Calu3 (cell line): ENCODE data around the gene PPP1R16B. TPM values are rescaled to one million over a fixed set of nuclear protein-coding genes. Genes with fewer than 3 reads are reported as not detected.

ENCODE experiments used
- BruUV-seq: library from RNA; stranded (reverse); fragments of 400-500 nt; replicated peaks from 2 replicates; lab custom pipeline; 2021; lab: Mats Ljungman, UMichigan
- CTCF ChIA-PET: fragments of 300-600 bp; sonication (Branson Sonifier 250); formaldehyde crosslinking; loops from one replicate; lab custom pipeline; 2022; ENCODE audit warnings: antibody characterized with exemption; lab: Charles Lee
- DNase-seq: peaks from one replicate; pipeline ENCODE4 v3.0.0; 2022
- H3K27ac Mint-ChIP-seq: one replicate; pipeline ENCODE4 v1.8.0; 2022; ENCODE audit warnings: mixed read lengths; ENCODE audit not compliant: unreplicated experiment
- H3K27me3 Mint-ChIP-seq: one replicate; pipeline ENCODE4 v1.8.0; 2022; ENCODE audit warnings: mixed read lengths; ENCODE audit not compliant: unreplicated experiment
- H3K36me3 Mint-ChIP-seq: one replicate; pipeline ENCODE4 v1.8.0; 2022; ENCODE audit warnings: mild to moderate bottlenecking, moderate library complexity, mixed read lengths; ENCODE audit not compliant: insufficient read depth, unreplicated experiment
- H3K4me1 Mint-ChIP-seq: one replicate; pipeline ENCODE4 v1.8.0; 2022; ENCODE audit warnings: mild to moderate bottlenecking, low read depth, mixed read lengths; ENCODE audit not compliant: unreplicated experiment
- H3K4me3 Mint-ChIP-seq: one replicate; pipeline ENCODE4 v1.8.0; 2022; ENCODE audit warnings: mild to moderate bottlenecking, low read depth, moderate library complexity, mixed read lengths; ENCODE audit not compliant: unreplicated experiment
- H3K9me3 Mint-ChIP-seq: one replicate; pipeline ENCODE4 v1.8.0; 2022; ENCODE audit warnings: low read depth, mixed read lengths; ENCODE audit not compliant: unreplicated experiment
- intact Hi-C: fragments of 100-400 bp; cut with micrococcal nuclease; formaldehyde crosslinking; loops from one replicate; pipeline ENCODE4 v1.10.0; 2022; ENCODE audit not compliant: unreplicated experiment
- total RNA-seq: library from RNA; stranded (reverse); gene quantifications from 2 replicates; pipeline ENCODE4 v1.2.3, GENCODE V29; 2022
- TF ChIP-seq, protein P1 (sequence below): fragments of 200-600 bp; IDR thresholded peaks from one replicate; pipeline ENCODE4 v1.8.0; 2022; ENCODE audit warnings: antibody characterized with exemption; ENCODE audit not compliant: unreplicated experiment

PPP1R16B gene
- total RNA-seq, 1 experiment from 2014 or later = not detected

DNA sequence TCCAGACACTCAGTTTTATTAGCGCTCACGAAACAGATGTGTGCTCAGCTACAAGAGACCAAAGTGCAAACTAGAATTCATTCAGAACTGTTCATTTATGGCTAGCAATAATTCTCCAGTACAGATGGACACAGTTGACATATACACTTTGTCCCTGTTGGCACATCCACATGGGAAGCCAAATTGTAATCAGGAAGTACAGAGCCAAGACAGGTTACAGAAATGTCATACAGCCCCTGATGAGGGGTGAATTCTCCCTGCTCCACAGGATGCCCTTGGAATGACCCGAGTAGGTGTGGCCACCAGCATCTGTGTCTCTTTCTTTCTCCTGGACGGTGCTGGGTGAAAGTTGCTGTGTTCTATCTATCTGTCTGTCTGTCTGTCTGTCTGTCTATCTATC lies 164.2 kb downstream of the PPP1R16B start:
- H3K9me3 Mint-ChIP-seq = no peaks in the 10 kb centered on the region
- CTCF ChIA-PET = no interaction called here
- no peaks in the 10 kb centered on the region for H3K27me3 Mint-ChIP-seq
- TF ChIP-seq, protein P1, sequence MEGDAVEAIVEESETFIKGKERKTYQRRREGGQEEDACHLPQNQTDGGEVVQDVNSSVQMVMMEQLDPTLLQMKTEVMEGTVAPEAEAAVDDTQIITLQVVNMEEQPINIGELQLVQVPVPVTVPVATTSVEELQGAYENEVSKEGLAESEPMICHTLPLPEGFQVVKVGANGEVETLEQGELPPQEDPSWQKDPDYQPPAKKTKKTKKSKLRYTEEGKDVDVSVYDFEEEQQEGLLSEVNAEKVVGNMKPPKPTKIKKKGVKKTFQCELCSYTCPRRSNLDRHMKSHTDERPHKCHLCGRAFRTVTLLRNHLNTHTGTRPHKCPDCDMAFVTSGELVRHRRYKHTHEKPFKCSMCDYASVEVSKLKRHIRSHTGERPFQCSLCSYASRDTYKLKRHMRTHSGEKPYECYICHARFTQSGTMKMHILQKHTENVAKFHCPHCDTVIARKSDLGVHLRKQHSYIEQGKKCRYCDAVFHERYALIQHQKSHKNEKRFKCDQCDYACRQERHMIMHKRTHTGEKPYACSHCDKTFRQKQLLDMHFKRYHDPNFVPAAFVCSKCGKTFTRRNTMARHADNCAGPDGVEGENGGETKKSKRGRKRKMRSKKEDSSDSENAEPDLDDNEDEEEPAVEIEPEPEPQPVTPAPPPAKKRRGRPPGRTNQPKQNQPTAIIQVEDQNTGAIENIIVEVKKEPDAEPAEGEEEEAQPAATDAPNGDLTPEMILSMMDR = no peak
- DNase-seq = no peak
- intact Hi-C loops = no loop called here
- H3K4me1 Mint-ChIP-seq = peaks cover 17% of the 10 kb centered on the region
- no peak overlapping the region for H3K4me3 Mint-ChIP-seq
- BruUV-seq = no TSS peak
- H3K36me3 Mint-ChIP-seq = peaks cover 12% of the 10 kb centered on the region
- no peak overlapping the region for H3K27ac Mint-ChIP-seq

DNA sequence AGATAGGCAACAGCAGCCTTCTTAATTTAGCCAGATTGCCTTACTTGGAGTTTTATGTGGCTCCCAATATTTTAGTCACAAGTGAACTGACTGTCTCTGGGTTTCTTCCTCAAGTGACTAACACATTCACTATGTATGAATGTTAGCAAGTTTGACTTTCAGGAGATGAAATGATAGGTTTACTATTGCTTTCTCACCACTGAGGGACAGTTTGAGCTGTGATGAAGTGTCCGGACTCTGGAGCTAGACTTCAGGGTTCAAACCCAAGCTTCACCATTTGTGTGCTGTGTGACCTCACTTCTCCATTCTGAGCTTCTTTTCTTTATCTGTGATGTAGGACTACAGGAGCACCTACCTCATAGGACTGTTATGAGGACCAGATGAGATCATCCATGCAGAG lies 164.8 kb downstream of the PPP1R16B start:
- H3K27ac Mint-ChIP-seq = no peak overlapping the region
- peaks cover 19% of the 10 kb centered on the region for H3K4me1 Mint-ChIP-seq
- no peak for DNase-seq
- TF ChIP-seq, protein P1 = no peak
- no TSS peak for BruUV-seq
- H3K36me3 Mint-ChIP-seq = peaks cover 12% of the 10 kb centered on the region
- intact Hi-C loops = no loop called here
- CTCF ChIA-PET = interaction anchor here (1.0 kb wide), 1 partner anchor 99 kb away, joined by 3 read pairs; no protein-coding TSS in a partner anchor
- no peaks in the 10 kb centered on the region for H3K9me3 Mint-ChIP-seq
- H3K27me3 Mint-ChIP-seq = no peaks in the 10 kb centered on the region
- no peak overlapping the region for H3K4me3 Mint-ChIP-seq

Other genes with a start within 250 kb of the PPP1R16B start
- gene ADIG, start 224.5 kb upstream of the PPP1R16B start, total RNA-seq = not detected in 2 replicates
- gene ARHGAP40, start 203.9 kb upstream of the PPP1R16B start, total RNA-seq = 8.3 and 9.7 TPM in 2 replicates
- gene SLC32A1, start 81.2 kb upstream of the PPP1R16B start, total RNA-seq = not detected in 2 replicates
- 12.9 and 14.7 TPM in 2 replicates for gene ACTR5, start 57.2 kb upstream of the PPP1R16B start, total RNA-seq
- gene FAM83D, start 120.7 kb downstream of the PPP1R16B start, total RNA-seq = 73.0 and 84.0 TPM in 2 replicates
- gene DHX35, start 156.6 kb downstream of the PPP1R16B start, total RNA-seq = 18.9 and 19.1 TPM in 2 replicates